H1 (cell line): ENCODE results near the gene FCMR.

Experiments used
- CBX5 ChIP-seq: fragments of 300-800, 300-1000 bp; sonication (generic); IDR thresholded peaks from 2 replicates; pipeline ENCODE4 v1.7.1; 2016; ENCODE audit warnings: antibody characterized with exemption, low read length, low read depth
- CHD7 ChIP-seq: fragments of 300-600 bp; sonication (generic); IDR thresholded peaks from 2 replicates; pipeline ENCODE4 v1.7.1; 2012; ENCODE audit warnings: low read length, moderate library complexity, mild to moderate bottlenecking, inconsistent platforms; ENCODE audit not compliant: insufficient replicate concordance
- CTCF ChIP-seq, 3 experiments: IDR thresholded peaks; 1 replicate in 2 of 3; 2 replicates in 1 of 3; pipeline versions ENCODE4 v1.5.1 to v1.6.1; 2011; ENCODE audit warnings: low read length in 3 of 3, mild to moderate bottlenecking in 3 of 3, inconsistent platforms in 2 of 3, low read depth in 1 of 3, moderate library complexity in 1 of 3; ENCODE audit not compliant: insufficient read depth in 1 of 3; ENCODE audit errors: control extremely low read depth in 1 of 3
- EZH2 ChIP-seq: fragments of 200-600 bp; sonication (generic); IDR thresholded peaks from 2 replicates; pipeline ENCODE4 v1.7.1; 2012; ENCODE audit warnings: low read depth, mild to moderate bottlenecking, moderate library complexity, low read length, inconsistent platforms; ENCODE audit not compliant: severe bottlenecking
- KDM1A ChIP-seq: fragments of 200-600, 300-600 bp; sonication (generic); IDR thresholded peaks from 2 replicates; pipeline ENCODE4 v1.7.1; 2016; ENCODE audit warnings: mild to moderate bottlenecking, low read length, borderline replicate concordance
- POLR2A ChIP-seq, 2 experiments: IDR thresholded peaks; 1 replicate in 1 of 2; 2 replicates in 1 of 2; pipeline ENCODE4 v1.6.1; 2011; ENCODE audit warnings: low read depth in 2 of 2, low read length in 2 of 2, mild to moderate bottlenecking in 2 of 2; ENCODE audit errors: control extremely low read depth in 1 of 2
- POLR2AphosphoS5 ChIP-seq: IDR thresholded peaks from 2 replicates; pipeline ENCODE4 v1.6.1; 2011; ENCODE audit warnings: low read depth, low read length
- SIN3A ChIP-seq, 2 experiments: IDR thresholded peaks in 1 of 2; conservative IDR thresholded peaks in 1 of 2; 2 replicates each; pipeline ENCODE4 v1.6.1; 2011 to 2012; ENCODE audit warnings: low read length in 2 of 2, improper control_type of control experiment in 1 of 2, low read depth in 1 of 2, mild to moderate bottlenecking in 1 of 2
- SP1 ChIP-seq: IDR thresholded peaks from 2 replicates; pipeline ENCODE4 v1.6.1; 2011; ENCODE audit warnings: low read depth, low read length
- TAF1 ChIP-seq: IDR thresholded peaks from 2 replicates; pipeline ENCODE4 v1.6.1; 2011; ENCODE audit warnings: mild to moderate bottlenecking, low read depth, low read length
- ZNF274 ChIP-seq: IDR thresholded peaks from 2 replicates; pipeline ENCODE4 v1.7.0; 2012; ENCODE audit warnings: low read length, borderline replicate concordance; ENCODE audit errors: extremely low read depth

- no peak for TF ChIP-seq SP1
- TF ChIP-seq CHD7 = no peak
- no peak for TF ChIP-seq POLR2AphosphoS5
- no peak for TF ChIP-seq POLR2A (IDR thresholded peaks at IDR 0.05; ENCODE audit: control extremely low read depth in 1 of 2, low read depth in 2 of 2, low read length in 2 of 2)
- TF ChIP-seq SIN3A (conservative IDR thresholded peaks at IDR 0.05 in 1 of 2, IDR thresholded peaks at IDR 0.05 in 1 of 2; ENCODE audit: low read depth in 1 of 2, low read length in 2 of 2) = no peak
- no peak for TF ChIP-seq CTCF (IDR thresholded peaks at IDR 0.05; ENCODE audit: control extremely low read depth in 1 of 3, insufficient read depth in 1 of 3, low read depth in 1 of 3, low read length in 3 of 3)
- no peak for TF ChIP-seq KDM1A
- TF ChIP-seq EZH2 = no peak
- no peak for TF ChIP-seq CBX5
- TF ChIP-seq TAF1 = no peak
- no peak for TF ChIP-seq ZNF274
Measured at GRCh38 chr1:206945779-206946178, 24.0 kb upstream of the FCMR start.
